GM12872 (cell line): ENCODE measurements around the gene SUV39H2.

Source experiments
- TF ChIP-seq, protein P1 (sequence below): IDR thresholded peaks from 3 replicates; pipeline ENCODE4 v1.5.1; 2011; ENCODE audit warnings: low read depth, mild to moderate bottlenecking, low read length, moderate library complexity; ENCODE audit not compliant: insufficient read depth

SUV39H2 gene

DNA sequence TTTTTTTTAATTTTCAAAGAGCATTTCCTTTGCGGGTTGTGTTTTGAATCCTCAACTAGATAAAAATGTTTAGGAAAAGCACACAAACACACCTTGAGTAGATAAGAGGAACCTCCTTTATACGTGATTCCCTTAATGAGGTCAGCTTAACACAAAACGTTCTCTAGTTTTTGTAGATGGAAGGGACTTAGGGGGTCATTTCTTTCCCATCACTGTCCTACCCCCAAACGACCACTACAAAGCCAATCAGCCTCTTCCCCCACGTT is 1.2 kb downstream of the SUV39H2 start:
- TF ChIP-seq, protein P1, sequence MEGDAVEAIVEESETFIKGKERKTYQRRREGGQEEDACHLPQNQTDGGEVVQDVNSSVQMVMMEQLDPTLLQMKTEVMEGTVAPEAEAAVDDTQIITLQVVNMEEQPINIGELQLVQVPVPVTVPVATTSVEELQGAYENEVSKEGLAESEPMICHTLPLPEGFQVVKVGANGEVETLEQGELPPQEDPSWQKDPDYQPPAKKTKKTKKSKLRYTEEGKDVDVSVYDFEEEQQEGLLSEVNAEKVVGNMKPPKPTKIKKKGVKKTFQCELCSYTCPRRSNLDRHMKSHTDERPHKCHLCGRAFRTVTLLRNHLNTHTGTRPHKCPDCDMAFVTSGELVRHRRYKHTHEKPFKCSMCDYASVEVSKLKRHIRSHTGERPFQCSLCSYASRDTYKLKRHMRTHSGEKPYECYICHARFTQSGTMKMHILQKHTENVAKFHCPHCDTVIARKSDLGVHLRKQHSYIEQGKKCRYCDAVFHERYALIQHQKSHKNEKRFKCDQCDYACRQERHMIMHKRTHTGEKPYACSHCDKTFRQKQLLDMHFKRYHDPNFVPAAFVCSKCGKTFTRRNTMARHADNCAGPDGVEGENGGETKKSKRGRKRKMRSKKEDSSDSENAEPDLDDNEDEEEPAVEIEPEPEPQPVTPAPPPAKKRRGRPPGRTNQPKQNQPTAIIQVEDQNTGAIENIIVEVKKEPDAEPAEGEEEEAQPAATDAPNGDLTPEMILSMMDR = no peak

DNA sequence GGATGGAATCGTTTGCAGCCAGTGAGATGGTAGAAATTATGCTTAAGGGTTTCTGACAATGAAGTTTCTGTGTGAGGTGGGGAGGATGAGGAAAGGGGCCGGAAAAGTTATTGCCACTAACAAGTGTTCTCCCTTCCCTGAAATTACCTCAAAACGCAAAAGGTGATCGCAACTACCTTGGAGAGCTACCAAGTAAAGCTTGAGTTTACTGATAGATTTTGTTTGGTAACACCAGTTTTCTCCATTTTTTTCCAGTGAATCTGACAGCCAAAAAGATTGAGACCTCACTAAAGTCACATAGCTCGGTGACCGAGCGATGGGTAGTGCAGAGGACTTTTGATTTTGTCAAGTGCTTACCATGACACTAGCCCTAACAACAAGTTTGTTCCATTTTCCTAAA is 1.6 kb downstream of the SUV39H2 start:
- TF ChIP-seq, protein P1 = no peak

DNA sequence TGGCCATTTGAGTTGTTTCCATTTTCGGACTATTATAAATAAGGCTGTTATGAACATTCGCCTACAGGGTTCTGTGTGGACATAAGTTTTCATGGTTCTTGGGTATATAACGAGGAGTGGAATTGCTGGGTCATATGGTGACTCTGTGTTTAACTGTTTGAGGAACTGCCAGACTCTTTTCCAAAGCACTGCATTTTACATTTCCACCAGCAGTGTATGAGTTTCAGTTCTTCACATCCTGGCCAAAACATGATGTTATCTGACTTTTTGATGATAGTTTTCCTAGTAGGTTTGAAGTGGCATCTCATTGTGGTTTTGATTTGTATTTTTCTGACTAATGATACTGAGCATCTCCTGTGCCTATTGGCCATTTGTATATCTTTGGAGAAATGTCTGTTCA is 5.4 kb downstream of the SUV39H2 start:
- TF ChIP-seq, protein P1 = no peak

DNA sequence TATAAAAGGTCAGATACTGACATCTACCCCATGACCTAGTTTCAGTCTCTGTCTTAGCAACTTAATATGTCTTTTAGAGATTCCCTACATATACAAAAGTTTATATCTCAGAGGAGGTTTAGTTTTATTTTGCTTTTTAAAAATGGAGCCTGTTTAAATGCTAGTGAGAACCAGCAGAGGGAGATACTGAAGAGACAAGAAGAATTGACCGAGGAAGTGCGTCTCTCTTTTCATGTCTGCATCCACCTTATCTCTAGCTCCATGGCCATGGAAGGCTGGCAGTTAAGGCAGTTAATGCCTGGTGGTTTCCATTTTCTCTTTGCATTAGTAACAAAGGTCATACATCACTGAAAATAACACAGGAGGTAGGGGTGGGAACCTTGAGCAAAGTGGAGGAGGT is 10.7 kb downstream of the SUV39H2 start:
- TF ChIP-seq, protein P1 = peak; percentile 36; the same call in 2 of the 3 replicates

DNA sequence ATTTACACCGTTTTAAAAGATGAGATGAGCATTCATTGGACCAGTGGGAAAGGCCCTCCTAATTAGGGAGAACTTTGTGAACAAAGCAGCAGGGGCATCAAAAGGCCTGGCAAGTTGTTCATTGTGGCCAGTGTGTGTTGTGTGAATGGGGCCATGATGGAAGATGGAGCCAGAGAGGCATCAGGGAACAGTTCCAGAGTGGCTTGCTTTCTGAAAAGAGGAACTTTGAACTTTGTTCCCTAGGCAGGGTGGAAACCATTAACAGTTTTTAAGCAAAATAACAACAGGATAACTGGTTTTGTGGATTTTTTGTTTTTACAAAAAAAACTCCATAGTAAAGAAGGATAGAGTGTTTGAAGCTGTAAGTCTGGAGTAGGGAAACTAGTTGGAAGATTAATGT is 12.5 kb downstream of the SUV39H2 start:
- TF ChIP-seq, protein P1 = no peak

DNA sequence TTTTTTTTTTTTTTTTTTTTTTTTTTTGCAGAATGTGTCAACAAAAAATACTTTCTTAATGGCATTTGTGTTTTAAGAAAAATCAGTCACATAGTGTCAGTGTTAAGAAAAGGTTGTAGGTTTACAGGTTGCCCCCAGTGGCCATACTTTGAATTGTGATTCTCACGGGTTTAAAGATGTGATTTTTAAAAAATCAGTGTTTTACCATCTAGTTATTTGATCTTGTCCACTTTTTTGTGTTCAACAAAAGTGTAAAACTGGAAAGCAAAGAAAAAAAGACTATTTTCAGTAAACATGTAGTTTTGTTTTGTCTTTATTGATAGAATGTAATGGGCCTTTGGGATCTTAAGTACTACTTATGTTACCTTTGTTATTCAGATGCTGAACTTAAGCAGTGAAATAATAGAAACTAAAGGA is 25.7 kb downstream of the SUV39H2 start:
- TF ChIP-seq, protein P1 = peak; percentile 64

DNA sequence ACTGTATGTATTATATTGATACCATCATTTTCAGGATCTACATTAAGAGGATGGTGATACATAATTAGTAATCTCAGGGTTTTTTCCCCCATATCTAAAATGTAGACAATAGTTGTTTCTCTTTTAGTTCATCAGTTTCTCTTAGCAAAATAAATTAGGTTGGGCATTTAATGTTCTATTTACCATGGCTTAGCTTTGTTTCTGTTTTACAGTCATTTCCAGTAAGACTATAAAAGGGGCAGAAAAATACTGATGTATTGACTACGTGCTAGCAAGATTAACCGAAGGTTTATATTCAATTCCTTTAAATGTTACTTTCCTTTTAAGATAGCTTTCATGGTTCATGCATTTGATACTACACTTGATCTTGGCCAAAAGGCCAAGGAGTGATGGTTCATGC is 26.2 kb downstream of the SUV39H2 start:
- TF ChIP-seq, protein P1 = no peak

DNA sequence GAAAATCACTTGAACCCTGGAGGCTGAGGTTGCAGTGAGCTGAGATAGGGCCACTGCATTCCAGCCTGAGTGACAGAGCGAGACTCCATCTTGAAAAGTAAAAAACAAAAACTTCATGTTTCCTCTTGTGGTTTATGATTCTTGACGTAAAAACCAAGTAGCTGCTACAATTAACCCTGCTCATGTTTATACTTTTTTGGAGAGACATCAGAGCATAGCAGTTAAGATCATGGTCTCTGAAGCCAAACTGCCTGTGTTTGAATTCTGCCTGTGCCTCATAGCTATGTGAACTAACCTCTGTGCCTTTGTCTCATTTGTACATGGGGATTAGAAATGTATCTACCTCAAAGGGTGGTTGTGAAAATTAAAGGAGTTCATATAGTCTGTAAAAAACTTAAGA is 27.2 kb downstream of the SUV39H2 start:
- TF ChIP-seq, protein P1 = no peak
